SU-DHL-6 (cell line): ENCODE data around the gene CEBPZOS.

Experiments used
- CTCF ChIP-seq: fragments of 200-600 bp; sonication (generic); IDR thresholded peaks from one replicate; pipeline ENCODE4 v1.5.1; 2017; ENCODE audit warnings: antibody characterized with exemption, mild to moderate bottlenecking, low read length, moderate library complexity; ENCODE audit not compliant: insufficient read depth, poor library complexity, severe bottlenecking
- EZH2phosphoT487 ChIP-seq: fragments of 200-600 bp; sonication (generic), shearing (Covaris generic); conservative IDR thresholded peaks from 2 replicates; pipeline ENCODE4 v1.6.1; 2018; ENCODE audit warnings: mild to moderate bottlenecking, antibody characterized with exemption, low read length, moderate library complexity, mixed read lengths

- TF ChIP-seq CTCF (no peak), EZH2phosphoT487 (no peak)
These were observed 40.0 kb upstream of the CEBPZOS start for GRCh38 chr2:37156071-37156856.
